HCT116 (cell line): Measurements from ENCODE around the gene PARP14. TPM values are rescaled to one million over a fixed set of nuclear protein-coding genes. Genes with fewer than 3 reads are reported as not detected.
A peak's percentile ranks its signal among the peaks of the same experiment; 100 is the strongest.

ENCODE experiments used
- ATAC-seq: fragments of 200-7000 bp; cut with Tn5 transposase; 2 replicates; pipeline ENCODE4 v1.9.1; 2020; ENCODE audit warnings: mild to moderate bottlenecking, moderate library complexity
- BruUV-seq: library from RNA; stranded (reverse); fragments of 400-500 nt; replicated peaks from 2 replicates; lab custom pipeline; 2021; lab: Mats Ljungman, UMichigan
- CTCF ChIA-PET: fragments of 300-600 bp; sonication (Branson Sonifier 250); formaldehyde crosslinking; loops from one replicate; lab custom pipeline; 2021; ENCODE audit warnings: antibody characterized with exemption; lab: Charles Lee
- POLR2A ChIA-PET: fragments of 300-600, 350-600 bp; sonication (Branson Sonifier 250); formaldehyde crosslinking; loops from one replicate; lab custom pipeline; 2021; ENCODE audit warnings: antibody characterized with exemption; lab: Charles Lee
- RAD21 ChIA-PET, 2 experiments: fragments of 300-600 bp; sonication (Branson Sonifier 250); formaldehyde crosslinking; loops; one replicate each; lab custom pipeline; 2023; ENCODE audit warnings: low total read pairs in 2 of 2; ENCODE audit not compliant: uncharacterized antibody in 2 of 2, unreplicated experiment in 2 of 2, low non-redundant PET in 1 of 2; lab: Charles Lee
- DNase-seq: peaks from one replicate; pipeline ENCODE4 v3.0.0-alpha.2; 2010; ENCODE audit warnings: low read depth, low spot score
- H2AFZ ChIP-seq: fragments of 200-600 bp; shearing (Covaris generic), sonication (generic); 2 replicates; pipeline ENCODE4 v1.6.1; 2017; ENCODE audit warnings: low read depth, mixed run types, mixed read lengths, antibody characterized with exemption, low read length; ENCODE audit not compliant: poor library complexity, severe bottlenecking
- H3K27ac ChIP-seq: 2 replicates; pipeline ENCODE4 v1.5.1; 2012; ENCODE audit warnings: low read depth, low read length
- H3K27me3 ChIP-seq: fragments of 200-600 bp; sonication (generic); 2 replicates; pipeline ENCODE4 v1.6.1; 2016; ENCODE audit warnings: mixed run types, low read length, mixed read lengths; ENCODE audit not compliant: insufficient read depth
- H3K36me3 ChIP-seq, 2 experiments: fragments of 200-500 bp in 1 of 2; fragments of 200-600 bp in 1 of 2; sonication (Bioruptor generic) in 1 of 2; sonication (generic) in 1 of 2; 2 replicates each; pipeline versions ENCODE4 v1.5.1 to v1.6.1; 2014 to 2016; ENCODE audit warnings: low read length in 2 of 2, inconsistent platforms in 1 of 2, mixed read lengths in 1 of 2, mixed run types in 1 of 2; ENCODE audit not compliant: insufficient read depth in 2 of 2, control insufficient read depth in 1 of 2
- H3K4me1 ChIP-seq, 2 experiments: fragments of 200-600 bp in 1 of 2; sonication (generic) in 1 of 2; 2 replicates each; pipeline versions ENCODE4 v1.5.1 to v1.6.1; 2012 to 2017; ENCODE audit warnings: low read length in 2 of 2, inconsistent platforms in 1 of 2, mild to moderate bottlenecking in 1 of 2, mixed read lengths in 1 of 2, mixed run types in 1 of 2, moderate library complexity in 1 of 2; ENCODE audit not compliant: insufficient read depth in 2 of 2, control insufficient read depth in 1 of 2
- H3K4me2 ChIP-seq: fragments of 200-600 bp; sonication (generic); 2 replicates; pipeline ENCODE4 v1.6.1; 2017; ENCODE audit warnings: mixed run types, low read length, mixed read lengths
- H3K4me3 ChIP-seq, 2 experiments: fragments of 200-600 bp in 1 of 2; sonication (generic) in 1 of 2; replicated peaks in 1 of 2; 2 replicates each; pipeline ENCODE4 v1.5.1; 2011 to 2016; ENCODE audit warnings: low read length in 2 of 2, control low read depth in 1 of 2, low read depth in 1 of 2, mild to moderate bottlenecking in 1 of 2, mixed read lengths in 1 of 2, mixed run types in 1 of 2
- H3K79me2 ChIP-seq: fragments of 200-600 bp; sonication (generic); 2 replicates; pipeline ENCODE4 v1.6.1; 2017; ENCODE audit warnings: mild to moderate bottlenecking, mixed run types, low read length, moderate library complexity, mixed read lengths; ENCODE audit not compliant: insufficient read depth
- H3K9ac ChIP-seq: fragments of 200-600 bp; sonication (generic); 2 replicates; pipeline ENCODE4 v1.6.1; 2016; ENCODE audit warnings: low read length, mixed read lengths
- H3K9me2 ChIP-seq: fragments of 200-600 bp; sonication (generic), shearing (Covaris generic); 2 replicates; pipeline ENCODE4 v1.6.1; 2017; ENCODE audit warnings: mixed run types, mild to moderate bottlenecking, moderate library complexity; ENCODE audit not compliant: insufficient read depth
- H3K9me3 ChIP-seq, 2 experiments: fragments of 200-500 bp in 1 of 2; fragments of 200-600 bp in 1 of 2; sonication (Bioruptor generic) in 1 of 2; sonication (generic) in 1 of 2; 2 replicates each; pipeline ENCODE4 v1.6.1; 2014 to 2017; ENCODE audit warnings: low read length in 2 of 2, mixed read lengths in 2 of 2, inconsistent platforms in 1 of 2, low read depth in 1 of 2, mild to moderate bottlenecking in 1 of 2, mixed run types in 1 of 2, moderate library complexity in 1 of 2; ENCODE audit not compliant: control insufficient read depth in 1 of 2, insufficient read depth in 1 of 2
- H4K20me1 ChIP-seq: fragments of 200-600 bp; sonication (generic), shearing (Covaris generic); 2 replicates; pipeline ENCODE4 v1.6.1; 2017; ENCODE audit warnings: mixed run types, mild to moderate bottlenecking, moderate library complexity; ENCODE audit not compliant: insufficient read depth
- CTCF ChIP-seq, 3 experiments: fragments of 200-600 bp in 1 of 3; sonication (generic) in 1 of 3; IDR thresholded peaks in 2 of 3; conservative IDR thresholded peaks in 1 of 3; 2 replicates each; pipeline ENCODE4 v1.5.1; 2012 to 2017; ENCODE audit warnings: low read depth in 2 of 3, low read length in 2 of 3, antibody characterized with exemption in 1 of 3, borderline replicate concordance in 1 of 3, control low read depth in 1 of 3, mild to moderate bottlenecking in 1 of 3, mixed read lengths in 1 of 3, mixed run types in 1 of 3, moderate library complexity in 1 of 3; ENCODE audit not compliant: insufficient read depth in 1 of 3
- ELF1 ChIP-seq: IDR thresholded peaks from 2 replicates; pipeline ENCODE4 v1.6.1; 2012; ENCODE audit warnings: low read depth, borderline replicate concordance
- FOSL1 ChIP-seq: IDR thresholded peaks from 2 replicates; pipeline ENCODE4 v1.6.1; 2012; ENCODE audit warnings: low read depth
- JUND ChIP-seq: IDR thresholded peaks from 2 replicates; pipeline ENCODE4 v1.6.1; 2012
- MAX ChIP-seq: IDR thresholded peaks from 2 replicates; pipeline ENCODE4 v1.6.1; 2012
- POLR2A ChIP-seq: IDR thresholded peaks from 2 replicates; pipeline ENCODE4 v1.7.0; 2011; ENCODE audit warnings: borderline replicate concordance; ENCODE audit not compliant: insufficient read depth, insufficient read length; ENCODE audit errors: extremely low read depth
- POLR2AphosphoS5 ChIP-seq: IDR thresholded peaks from 2 replicates; pipeline ENCODE4 v1.6.1; 2011; ENCODE audit warnings: mild to moderate bottlenecking, low read depth, low read length, moderate library complexity
- RAD21 ChIP-seq: IDR thresholded peaks from 2 replicates; pipeline ENCODE4 v1.6.1; 2012; ENCODE audit warnings: low read depth, mild to moderate bottlenecking
- SIN3A ChIP-seq: IDR thresholded peaks from 2 replicates; pipeline ENCODE4 v1.6.1; 2012; ENCODE audit warnings: low read depth
- SP1 ChIP-seq: IDR thresholded peaks from 2 replicates; pipeline ENCODE4 v1.6.1; 2012; ENCODE audit warnings: low read depth
- YY1 ChIP-seq: IDR thresholded peaks from 2 replicates; pipeline ENCODE4 v1.6.1; 2011; ENCODE audit warnings: low read length, low read depth, moderate library complexity, mild to moderate bottlenecking; ENCODE audit not compliant: insufficient replicate concordance; ENCODE audit errors: extremely low read depth
- ZFX ChIP-seq: fragments of 450-650 bp; IDR thresholded peaks from 2 replicates; pipeline ENCODE4 v1.6.1; 2017
- intact Hi-C: fragments of 100-400 bp; cut with micrococcal nuclease; formaldehyde crosslinking; loops from 2 replicates; pipeline ENCODE4 v1.10.0; 2022
- total RNA-seq: library from RNA; stranded (reverse); gene quantifications from one replicate; pipeline ENCODE4 v1.2.1, GENCODE V29; 2021; ENCODE audit not compliant: unreplicated experiment

Gene PARP14
- total RNA-seq, 1 experiment from 2014 or later: 12.2 TPM

GRCh38 chr3:122678506-122678905 lies 2.1 kb upstream of the PARP14 start:
- CTCF ChIA-PET: interaction anchor here (1.1 to 3.2 kb wide), 12 partner anchors 9 to 372 kb away, joined by 3 to 29 read pairs (median 7); partner anchors contain the start of genes DTX3L, FAM162A, KPNA1 and PARP9

GRCh38 chr3:122679085-122679881 lies 1.4 kb upstream of the PARP14 start:
- Histone ChIP-seq H4K20me1 (no peaks in the 10 kb centered on the region), H3K4me1 (peaks cover 13 to 29% of the 10 kb centered on the region in 2 experiments; a peak in 3 of 4 replicates), H3K36me3 (no peaks in the 10 kb centered on the region), H2AFZ (peak overlapping the region; percentile 71), H3K27ac (peak overlapping the region; percentile 68), H3K9me3 (no peaks in the 10 kb centered on the region), H3K9ac (peak overlapping the region; percentile 84), H3K9me2 (no peaks in the 10 kb centered on the region), H3K4me3 (peak overlapping the region; percentile 77 to 85)
- intact Hi-C loops: loop anchor here (1.0 to 5.0 kb wide), 5 partner anchors 119 to 1132 kb away; no protein-coding TSS in a partner anchor
- ChIA-PET POLR2A (interaction anchor here (0.6 to 2.6 kb wide), 6 partner anchors 10 to 307 kb away, joined by 3 to 9 read pairs (median 8); partner anchors contain the start of genes DTX3L, FAM162A, MIX23 and PARP9), RAD21 (interaction anchor here (0.7 to 1.8 kb wide), 7 partner anchors 10 to 373 kb away, joined by 3 to 6 read pairs (median 4); partner anchors contain the start of genes DTX3L (in 1 of the 2) and PARP9 (in 1 of the 2)), CTCF (interaction anchor here (0.6 to 3.2 kb wide), 17 partner anchors 9 to 683 kb away, joined by 3 to 29 read pairs (median 4); partner anchors contain the start of genes DTX3L, FAM162A, KPNA1 and PARP9)
- peak; percentile 72 for DNase-seq
- ATAC-seq: peak; percentile 73
- TF ChIP-seq ELF1 (peak; percentile 52; the same call in 1 of the 2 replicates), POLR2A (no peak), MAX (0 out of 2 replicates have a peak, but pooled peaks have one; percentile 26), ZFX (no peak), YY1 (peak; percentile 23), POLR2AphosphoS5 (0 out of 2 replicates have a peak, but pooled peaks have one; percentile 21), CTCF (IDR thresholded peaks at IDR 0.05 in 2 of 3, conservative IDR thresholded peaks at IDR 0.05 in 1 of 3; ENCODE audit: borderline replicate concordance in 1 of 3, insufficient read depth in 1 of 3, low read depth in 2 of 3, low read length in 2 of 3) (peak; percentile 69 to 91 (median 78)), JUND (no peak), RAD21 (peak; percentile 95), FOSL1 (no peak), SIN3A (no peak)
- TF ChIP-seq, all 23 proteins: peak for 6
- Histone ChIP-seq H3K79me2 (peaks cover 7% of the 10 kb centered on the region; the same call in 1 of the 2 replicates), H3K27me3 (no peaks in the 10 kb centered on the region), H3K4me2 (peak overlapping the region; percentile 93)
- no TSS peak for BruUV-seq

More at GRCh38 chr3:122678506-122678905, 2.1 kb upstream of the PARP14 start:
- Histone ChIP-seq H3K4me2 (no peak overlapping the region; the same call in 1 of the 2 replicates), H3K27ac (no peak overlapping the region), H4K20me1 (no peaks in the 10 kb centered on the region), H3K79me2 (peaks cover 7% of the 10 kb centered on the region; the same call in 1 of the 2 replicates), H3K36me3 (no peaks in the 10 kb centered on the region), H2AFZ (peak overlapping the region; percentile 71), H3K9me3 (no peaks in the 10 kb centered on the region), H3K9ac (no peak overlapping the region), H3K4me3 (no peak overlapping the region), H3K27me3 (no peaks in the 10 kb centered on the region), H3K4me1 (peaks cover 13 to 29% of the 10 kb centered on the region in 2 experiments; a peak in 3 of 4 replicates), H3K9me2 (no peaks in the 10 kb centered on the region)
- no TSS peak for BruUV-seq
- intact Hi-C loops: loop anchor here (2.0 to 5.0 kb wide), 3 partner anchors 220 to 1132 kb away; no protein-coding TSS in a partner anchor
- TF ChIP-seq SP1: no peak
- DNase-seq (no peak), ATAC-seq (no peak)
- ChIA-PET RAD21 (interaction anchor here (0.7 to 1.8 kb wide), 2 partner anchors 9 to 221 kb away, joined by 3 to 6 read pairs; no protein-coding TSS in a partner anchor), POLR2A (interaction anchor here (1.1 to 2.6 kb wide), 5 partner anchors 9 to 295 kb away, joined by 3 to 9 read pairs (median 9); partner anchors contain the start of genes DTX3L, FAM162A, MIX23 and PARP9)
